ENCODE measurements around the gene OR7G1. TPM values are rescaled to one million over a fixed set of nuclear protein-coding genes. Genes with fewer than 3 reads are reported as not detected.
A peak's percentile ranks its signal among the peaks of the same experiment; 100 is the strongest.

The OR7G1 gene, protein sequence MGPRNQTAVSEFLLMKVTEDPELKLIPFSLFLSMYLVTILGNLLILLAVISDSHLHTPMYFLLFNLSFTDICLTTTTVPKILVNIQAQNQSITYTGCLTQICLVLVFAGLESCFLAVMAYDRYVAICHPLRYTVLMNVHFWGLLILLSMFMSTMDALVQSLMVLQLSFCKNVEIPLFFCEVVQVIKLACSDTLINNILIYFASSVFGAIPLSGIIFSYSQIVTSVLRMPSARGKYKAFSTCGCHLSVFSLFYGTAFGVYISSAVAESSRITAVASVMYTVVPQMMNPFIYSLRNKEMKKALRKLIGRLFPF
- not detected for total RNA-seq

- no peak for DNase-seq
These were observed at the start of gene OR7G1 for GRCh38 chr19:9115307-9115813. Gene OR7G1, minus strand, starts transcription at chr19:9115763. Its CDS starts 0 bp downstream, at chr19:9115763.

GRCh38 chr19:9165261-9165660, 49.7 kb upstream of the OR7G1 start:
- DNase-seq = no peak

DNA sequence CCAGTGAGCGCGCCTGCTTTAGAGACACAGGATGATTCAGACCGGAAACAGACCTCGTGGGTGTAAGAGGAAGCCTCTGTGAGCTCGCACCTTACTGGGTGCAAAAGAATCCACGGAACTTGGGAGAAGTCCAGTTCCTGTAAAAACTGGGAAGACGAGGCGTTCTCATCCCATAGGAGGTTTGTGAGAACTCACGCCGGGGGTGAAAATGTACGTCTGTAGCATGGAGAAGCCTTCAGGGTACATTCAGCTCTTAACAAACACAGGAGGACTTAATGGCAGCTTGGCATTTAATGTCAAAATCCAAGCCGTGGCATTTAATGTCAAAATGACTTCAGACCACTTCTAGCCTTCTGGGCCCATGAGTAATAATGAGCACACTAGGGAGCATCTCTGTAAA, 45.9 kb upstream of the OR7G1 start:
- DNase-seq = no peak

GRCh38 chr19:9159891-9160290, 44.3 kb upstream of the OR7G1 start:
- no peak for DNase-seq

DNA sequence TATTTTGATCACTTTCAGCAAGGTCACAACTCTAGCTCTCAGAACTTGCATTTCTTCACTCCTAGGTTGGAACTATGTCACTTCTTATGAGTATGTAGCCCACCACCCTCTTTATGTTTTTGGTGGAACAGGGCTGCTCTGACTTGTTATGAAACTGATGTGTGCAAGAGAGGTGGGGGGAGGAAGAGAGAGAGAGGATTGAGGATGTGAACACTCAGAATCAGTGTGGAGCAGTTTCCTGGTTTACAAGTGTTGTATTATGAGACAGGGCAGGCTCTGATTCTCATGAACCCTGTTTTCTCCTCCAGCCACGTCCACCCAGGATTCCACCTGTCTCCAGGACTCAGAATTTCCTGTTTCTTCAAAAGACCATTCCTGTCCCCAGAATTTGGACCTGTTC, 40.7 kb upstream of the OR7G1 start:
- no peak for DNase-seq

DNA sequence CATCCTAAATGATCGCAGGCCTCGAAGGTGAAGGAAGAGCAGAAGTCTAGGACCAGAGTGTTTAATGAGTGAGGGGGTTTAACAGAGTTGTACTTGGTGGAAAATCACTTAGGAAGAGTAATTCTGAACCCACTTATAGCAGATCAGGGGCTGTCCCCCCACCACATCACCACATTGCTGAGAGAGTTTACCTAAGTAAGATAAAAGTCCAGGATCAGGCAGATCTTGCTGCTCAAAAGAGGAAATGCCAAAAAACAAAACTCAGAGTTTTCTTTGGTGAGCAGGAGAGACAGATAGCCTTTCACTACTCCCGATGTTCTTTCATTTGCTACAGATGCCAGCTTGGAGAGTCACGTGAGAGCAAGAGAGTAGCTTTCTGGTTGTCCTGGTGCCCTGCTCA, 40.0 kb upstream of the OR7G1 start:
- no peak for DNase-seq

GRCh38 chr19:9151367-9151766, 35.8 kb upstream of the OR7G1 start:
- no peak for DNase-seq

DNA sequence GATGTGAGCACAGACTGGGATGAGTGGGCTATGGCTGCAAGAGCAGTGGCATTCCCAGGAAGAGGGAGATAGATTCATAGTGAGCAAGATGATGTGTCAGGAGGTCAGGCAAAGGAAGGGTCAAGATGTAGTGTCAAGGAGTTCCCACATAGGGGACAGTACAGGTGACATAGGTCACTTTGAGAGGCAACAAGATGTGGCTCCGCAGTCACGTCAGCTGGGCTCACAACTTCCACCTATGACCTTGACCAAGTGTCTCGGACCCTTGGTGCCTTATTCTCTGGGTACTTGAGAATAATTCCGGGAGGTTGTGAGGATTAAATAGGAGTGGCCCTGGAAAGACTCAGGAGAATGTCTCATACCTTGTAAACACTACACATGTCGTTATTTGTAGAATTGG, 35.1 kb upstream of the OR7G1 start:
- DNase-seq = no peak

DNA sequence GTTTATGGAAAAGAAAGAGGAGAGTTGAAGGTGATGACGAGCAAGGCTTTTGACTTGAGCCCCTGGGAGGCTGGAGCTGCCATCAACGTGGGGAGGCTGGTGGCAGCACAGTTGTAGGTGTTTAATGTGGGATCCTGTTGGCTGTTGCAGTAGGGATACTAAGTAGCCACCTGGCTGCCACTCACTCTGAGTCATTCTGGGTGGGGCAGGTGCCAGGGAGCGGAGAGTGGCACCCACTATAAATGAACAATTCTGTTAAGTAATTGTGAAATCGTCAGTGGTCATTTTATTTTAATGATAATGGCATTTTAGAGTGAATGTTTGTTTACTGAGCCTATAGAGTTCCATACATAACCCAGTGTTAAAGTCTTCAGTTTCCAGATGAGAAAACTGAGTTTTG, 34.4 kb upstream of the OR7G1 start:
- no peak for DNase-seq

- DNase-seq = no peak
These were observed 33.1 kb upstream of the OR7G1 start for GRCh38 chr19:9148697-9149096.

DNA sequence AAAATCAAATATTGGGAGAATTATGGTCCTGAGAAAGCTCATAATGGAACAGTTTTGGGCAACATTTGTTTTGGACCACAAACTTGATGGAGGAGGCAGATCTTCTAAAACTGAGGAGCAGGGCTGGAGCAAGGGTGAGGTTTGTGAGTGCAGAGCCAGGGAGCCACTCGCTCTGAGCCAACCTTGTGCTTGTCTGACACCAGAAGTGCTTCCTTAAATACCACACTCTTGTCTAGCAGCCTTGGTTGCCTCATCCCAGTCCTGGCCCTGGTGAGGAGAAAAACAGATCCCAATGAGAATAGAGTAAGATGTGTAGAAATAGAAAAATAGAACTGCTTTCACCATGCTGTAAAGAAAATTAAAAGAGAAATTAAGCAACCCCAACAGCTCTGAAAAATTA, 31.3 kb upstream of the OR7G1 start:
- no peak for DNase-seq

DNA sequence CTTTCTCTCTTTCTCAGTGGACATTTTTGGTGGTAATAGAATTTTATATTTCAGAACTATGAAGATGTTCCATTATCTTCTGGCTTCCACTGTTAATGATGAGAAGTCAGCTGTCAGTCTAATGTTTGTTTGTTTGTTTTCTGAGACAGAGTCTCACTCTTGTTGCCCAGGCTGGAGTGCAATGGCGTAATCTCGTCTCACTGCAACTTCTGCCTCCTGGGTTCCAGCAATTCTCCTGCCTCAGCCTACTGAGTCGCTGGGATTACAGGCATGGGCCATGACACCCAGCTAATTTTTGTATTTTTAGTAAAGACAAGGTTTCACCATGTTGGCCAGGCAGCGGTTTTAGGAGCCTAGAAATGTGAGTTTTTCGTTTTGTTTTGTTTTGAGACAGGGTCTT, 29.4 kb upstream of the OR7G1 start:
- no peak for DNase-seq

DNA sequence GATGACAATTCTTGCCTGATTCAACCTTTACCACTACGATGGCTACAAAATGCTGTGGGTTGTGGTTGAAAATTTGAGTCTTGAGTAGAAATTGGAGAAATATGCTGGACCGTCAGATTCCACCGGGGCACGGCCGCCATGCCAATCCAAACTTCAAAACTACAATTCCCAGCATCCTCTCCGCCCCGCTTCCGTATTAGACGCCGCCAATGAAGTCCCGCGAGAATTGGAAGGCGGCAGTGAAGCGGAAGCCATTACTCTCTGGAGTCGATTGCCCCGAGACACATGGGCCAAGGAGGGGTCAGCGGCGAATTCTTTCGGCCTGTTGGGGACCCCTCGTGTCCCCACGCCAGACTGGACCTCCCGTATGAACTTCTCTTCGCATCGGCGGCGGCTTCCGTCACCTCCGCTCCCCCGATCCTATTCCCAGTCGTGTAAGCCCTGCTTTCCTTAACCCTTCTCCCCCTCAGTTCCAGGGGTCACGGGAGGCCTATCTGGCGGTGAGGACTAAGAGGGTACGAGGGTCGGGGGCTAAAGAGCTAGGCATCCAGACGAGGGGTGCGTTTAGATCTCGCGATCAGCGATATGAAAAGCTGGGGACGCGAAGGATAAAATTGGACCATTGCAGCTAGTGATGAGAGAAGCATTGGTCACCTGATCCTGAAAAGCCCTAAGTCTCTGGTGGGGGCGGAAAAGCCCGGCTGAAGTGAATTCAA, 24.8 kb upstream of the OR7G1 start, which contains the start of gene ZNF317:
ZNF317 (plus strand) TSS at position 239 of the 716 bp plus-strand sequence. CDS start 15,620 bp downstream, outside the sequence.
- DNase-seq = peak; percentile 87

DNA sequence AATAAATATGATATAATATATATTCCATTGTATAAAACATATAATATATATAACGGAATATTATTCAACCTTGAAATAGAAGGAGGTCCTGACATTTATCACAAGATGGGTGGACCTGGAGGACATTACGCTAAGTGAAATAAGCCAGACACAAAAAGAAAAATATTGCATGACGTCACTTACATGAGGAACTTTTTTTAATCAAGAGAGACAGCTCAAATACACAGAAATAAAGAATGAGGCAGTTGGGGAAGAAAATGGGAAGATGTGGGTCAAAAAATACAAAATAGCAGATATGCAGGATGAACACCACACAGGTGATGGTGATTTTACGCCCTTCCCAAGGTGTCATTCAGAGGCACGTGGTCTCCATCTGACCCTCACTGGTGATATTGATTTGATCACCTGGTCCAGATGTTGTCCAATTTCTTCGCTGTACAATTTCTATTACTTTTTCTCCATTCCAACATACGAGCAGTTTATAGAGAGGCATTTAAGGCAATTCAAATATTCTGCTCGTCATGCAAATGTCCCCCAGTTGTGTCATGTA, 24.1 kb upstream of the OR7G1 start:
- DNase-seq = no peak

- DNase-seq = no peak
These were observed 16.9 kb upstream of the OR7G1 start for GRCh38 chr19:9132422-9132821.

DNA sequence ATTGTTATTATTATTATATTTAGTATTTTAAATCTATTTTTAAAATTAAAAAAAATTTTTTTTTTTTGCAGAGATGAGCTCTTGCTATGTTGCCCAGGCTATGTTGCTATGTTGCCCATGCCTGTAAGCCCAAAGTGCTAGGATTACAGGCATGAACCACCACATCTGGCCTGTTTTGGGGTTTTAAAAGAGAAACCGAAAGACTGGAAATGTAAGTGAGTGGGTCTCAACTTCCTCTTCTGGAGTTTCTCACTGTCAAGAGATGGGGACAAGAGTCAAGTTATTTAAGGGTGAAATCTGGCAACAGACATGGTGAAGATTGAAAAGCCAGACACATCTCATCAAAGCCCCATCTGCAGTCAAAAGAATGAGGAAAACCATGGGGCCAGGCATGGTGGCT, 15.4 kb upstream of the OR7G1 start:
- DNase-seq = no peak

DNA sequence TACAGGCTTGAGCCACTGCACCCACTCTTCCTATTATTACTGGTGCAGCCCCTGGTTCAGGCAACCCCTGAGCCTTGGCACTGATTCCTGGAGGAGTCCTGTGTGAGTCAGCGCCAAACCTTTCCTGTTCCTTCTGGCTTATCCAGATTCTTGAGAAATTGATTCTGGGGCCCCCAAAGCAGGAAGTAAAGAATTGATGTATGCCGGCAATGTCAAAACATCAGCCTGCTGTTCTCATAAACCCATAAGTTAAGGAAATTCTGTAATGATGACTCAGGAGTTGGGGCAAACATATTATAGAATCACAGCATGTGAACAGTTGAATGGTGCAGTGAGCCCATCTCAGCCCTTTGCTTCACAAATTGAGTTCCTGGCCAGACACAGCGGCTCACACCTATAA, 12.6 kb upstream of the OR7G1 start:
- DNase-seq = no peak

- no peak for DNase-seq
These were observed 11.4 kb upstream of the OR7G1 start, which contains the start of gene OR7G3 for GRCh38 chr19:9126900-9127405. Gene OR7G3, minus strand, starts transcription at chr19:9126950. Its CDS starts 0 bp downstream, at chr19:9126950.

GRCh38 chr19:9116547-9116946, 984 bp upstream of the OR7G1 start:
- no peak for DNase-seq

- DNase-seq = no peak
These were observed 5.6 kb downstream of the OR7G1 start for GRCh38 chr19:9109959-9110358.

- DNase-seq = no peak
These were observed 8.2 kb downstream of the OR7G1 start, which contains the start of gene OR7G2 for GRCh38 chr19:9107375-9107774. Gene OR7G2, minus strand, starts transcription at chr19:9107475. Its CDS starts 4,232 bp downstream, at chr19:9103243.

GRCh38 chr19:9086761-9087160, 28.8 kb downstream of the OR7G1 start, which contains the start of gene OR1M1:
Gene OR1M1, plus strand, starts transcription at chr19:9087061. Its CDS starts 6,184 bp downstream, at chr19:9093245.
- DNase-seq = no peak

DNA sequence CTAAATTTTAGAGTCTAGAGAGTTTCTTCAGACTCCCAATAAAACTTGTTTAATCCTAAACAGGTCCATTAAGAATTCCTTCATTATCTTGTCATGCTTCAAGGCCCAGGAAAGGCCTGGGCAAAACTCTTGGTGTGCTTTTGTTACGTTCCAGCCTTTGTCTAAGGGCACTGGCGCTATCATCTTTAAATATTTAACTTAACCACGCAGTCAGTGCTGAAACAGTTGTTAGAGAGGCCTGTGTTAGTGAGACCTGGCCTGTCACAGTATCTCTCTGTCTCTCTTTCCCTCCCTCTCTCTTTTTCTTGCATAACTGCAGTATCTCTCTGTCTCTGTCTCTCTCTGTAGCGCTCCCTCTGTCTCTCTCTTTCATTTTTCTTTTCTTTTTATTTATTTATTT, 36.9 kb downstream of the OR7G1 start:
- no peak for DNase-seq

Measured in skin of body (tissue), 2 donors.